Stimulated activated CD8-positive, alpha-beta memory T cell treated with anti-CD3 and anti-CD28 coated beads, Interleukin-7, amount 100 ng/mL, for 4 hours (primary cell): ENCODE results near the gene ICA1.

ENCODE experiments used
- DNase-seq, 2 donors: peaks; one replicate each; pipeline ENCODE4 v3.0.0-alpha.2; 2020; ENCODE audit warnings: low read depth in 2 of 2

Gene ICA1

DNA sequence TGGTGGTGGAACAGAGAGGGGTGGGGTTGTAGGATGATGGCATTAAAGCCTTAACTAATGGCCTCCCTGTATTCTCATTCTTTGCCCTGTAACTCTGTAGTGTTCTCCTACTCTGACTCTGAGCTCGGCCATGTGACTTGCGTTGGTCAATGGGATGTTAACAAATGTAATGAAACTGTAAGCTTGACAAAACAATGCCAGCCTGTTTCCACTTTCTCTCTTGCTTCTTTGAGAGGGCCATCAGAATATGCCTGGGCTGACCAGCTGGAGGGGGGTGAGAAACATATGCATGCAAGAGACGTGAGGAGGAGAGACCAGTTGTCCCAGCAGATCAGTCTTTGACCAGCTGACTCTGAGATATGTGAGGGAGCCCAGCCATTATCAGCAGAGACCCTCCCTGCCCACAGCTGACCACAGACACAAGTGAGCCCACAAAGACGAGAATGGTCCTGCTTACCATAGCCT is 100.6 kb downstream of the ICA1 start:
- no peak for DNase-seq

DNA sequence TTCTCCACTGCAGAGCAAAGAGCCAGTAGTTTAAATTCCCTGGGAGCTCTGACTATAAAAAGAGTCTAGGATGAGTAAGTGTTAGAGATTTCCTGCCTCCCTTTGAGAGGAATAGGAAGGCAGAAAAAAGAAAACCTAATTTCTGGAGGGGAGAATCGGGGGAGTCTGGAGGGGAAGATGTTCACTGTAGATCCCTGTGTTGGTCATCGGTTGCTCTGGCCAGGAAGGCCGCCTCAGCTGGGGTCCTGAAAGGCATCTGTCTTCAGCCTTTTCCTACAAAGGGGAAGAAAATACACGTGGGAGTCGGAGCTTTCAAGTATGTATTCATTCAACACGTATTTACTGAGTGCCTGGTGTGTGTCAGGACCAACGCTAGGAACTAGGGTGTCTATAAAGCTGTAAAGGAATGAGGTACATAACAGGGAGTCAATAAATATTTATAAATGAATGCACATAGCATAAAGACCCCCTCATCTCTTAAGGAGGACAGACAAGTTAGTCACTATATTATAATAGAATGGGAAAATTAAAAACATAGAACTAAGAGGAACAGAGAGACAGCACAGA is 101.1 kb downstream of the ICA1 start:
- DNase-seq: no peak

DNA sequence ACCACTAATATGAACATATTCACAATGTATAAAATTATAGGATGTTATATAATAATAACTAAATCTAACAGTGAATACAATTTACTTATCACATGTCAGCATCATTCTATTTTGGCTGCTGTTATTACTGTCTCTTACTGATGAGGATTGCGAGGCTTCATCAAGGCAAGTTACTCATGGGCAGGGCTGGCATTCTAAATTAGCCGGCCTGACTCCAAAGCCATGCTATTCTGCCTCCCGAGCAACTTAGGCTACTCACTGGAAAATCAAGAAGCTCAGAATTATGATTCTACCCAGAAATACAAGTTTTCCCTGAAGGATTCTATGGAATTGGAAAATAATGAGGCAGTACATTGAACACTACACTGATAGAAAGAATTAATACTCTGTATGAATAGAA is 101.7 kb downstream of the ICA1 start:
- DNase-seq: no peak

DNA sequence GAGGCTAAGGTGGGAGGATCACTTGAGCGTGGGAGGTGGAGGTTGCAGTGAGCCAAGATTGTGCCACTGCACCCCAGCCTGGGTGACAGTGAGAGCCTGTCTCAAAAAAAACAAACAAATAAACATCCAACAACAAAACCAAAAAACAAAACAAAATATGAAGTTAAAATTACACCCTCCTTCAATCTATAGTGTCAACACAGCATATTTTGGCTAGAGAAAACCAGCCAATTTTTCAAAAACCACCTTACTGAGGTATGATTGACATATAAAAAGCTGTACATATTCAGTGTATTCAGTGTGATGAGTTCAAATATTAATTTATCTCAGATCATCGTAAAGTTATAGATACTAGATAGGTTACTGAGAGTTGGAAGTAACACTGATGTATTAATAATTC is 102.4 kb downstream of the ICA1 start:
- no peak for DNase-seq

DNA sequence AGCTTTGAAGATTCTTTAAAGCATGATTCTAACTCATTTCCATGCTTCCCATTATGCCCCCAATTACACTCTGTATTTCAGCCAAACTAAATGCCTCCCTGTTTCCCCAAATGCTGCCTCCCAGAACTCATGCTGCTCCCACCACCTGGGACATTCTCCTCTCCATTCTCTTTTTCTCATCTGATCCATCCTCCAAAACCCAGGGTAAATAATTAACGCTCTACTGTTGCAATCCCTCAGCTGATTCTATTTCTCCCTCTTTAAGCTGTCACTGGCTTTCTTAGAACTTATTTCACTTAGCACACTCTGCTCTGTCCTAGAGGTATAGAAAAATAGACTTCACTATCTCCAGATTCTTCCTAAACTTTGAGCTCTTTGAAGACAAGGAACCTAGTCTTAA is 104.7 kb downstream of the ICA1 start:
- DNase-seq: no peak

DNA sequence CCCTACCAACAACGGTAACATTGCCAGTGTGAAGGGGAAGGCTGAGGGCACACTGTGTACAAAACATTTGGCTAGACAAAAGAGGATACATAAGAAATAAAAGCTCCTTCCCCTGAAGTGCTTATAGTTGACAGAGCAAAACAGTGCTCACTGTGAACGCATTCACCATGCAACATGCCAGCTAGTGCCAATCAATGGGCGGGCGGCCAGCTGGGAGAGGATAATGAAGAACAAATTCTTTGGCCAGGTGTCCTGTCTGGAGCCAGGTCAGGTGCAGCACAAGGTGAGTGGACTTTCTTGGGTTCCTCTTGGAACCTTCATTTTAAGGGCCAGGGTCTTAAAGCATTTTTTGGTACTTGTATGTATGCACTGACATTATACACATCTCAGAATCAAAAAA is 106.1 kb downstream of the ICA1 start:
- DNase-seq: no peak

DNA sequence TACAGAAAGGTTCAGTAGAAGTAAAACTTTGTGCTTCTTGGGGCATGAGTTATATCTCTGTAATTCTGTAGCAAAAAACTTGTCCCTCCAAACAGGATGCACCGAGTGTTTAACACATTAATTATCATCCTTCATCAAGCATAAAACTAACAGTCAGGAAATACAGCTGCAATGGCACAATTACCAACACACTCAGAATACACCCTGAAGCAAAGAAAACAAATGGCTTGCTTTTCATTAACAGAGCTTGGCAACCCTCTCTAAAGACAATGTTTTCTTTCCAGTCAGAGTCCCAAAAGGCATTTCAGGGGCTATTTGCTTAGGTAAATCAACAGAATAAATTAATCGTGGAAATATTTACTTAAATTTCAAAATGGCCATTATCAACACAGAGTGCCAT is 107.7 kb downstream of the ICA1 start:
- DNase-seq: no peak

DNA sequence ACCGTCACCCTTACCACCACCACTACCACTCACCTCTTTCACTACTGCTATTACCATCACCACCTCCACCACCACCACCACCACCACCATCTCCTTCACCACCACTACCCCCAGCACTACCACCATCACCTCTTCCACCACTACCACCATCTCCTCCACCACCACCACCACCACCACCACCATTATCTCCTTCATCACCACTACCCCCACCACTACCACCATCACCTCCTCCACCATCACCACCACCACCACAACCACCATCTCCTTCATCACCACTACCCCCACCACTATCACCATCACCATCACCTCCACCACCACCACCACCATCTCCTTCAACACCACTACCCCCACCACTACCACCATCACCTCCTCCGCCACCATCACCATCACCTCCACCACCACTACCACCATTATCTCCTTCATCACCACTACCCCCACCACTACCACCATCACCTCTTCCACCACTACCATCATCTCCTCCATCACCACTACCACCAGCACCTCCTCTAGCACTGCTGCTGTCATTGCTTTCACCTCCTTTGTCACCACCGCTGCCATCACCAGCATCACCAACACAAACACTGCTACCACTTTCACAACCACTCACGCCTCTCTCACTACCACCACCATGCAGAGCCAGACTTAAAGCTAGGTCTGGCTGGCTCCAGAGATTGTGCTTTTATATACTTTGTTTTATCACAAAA is 109.3 kb downstream of the ICA1 start:
- no peak for DNase-seq

DNA sequence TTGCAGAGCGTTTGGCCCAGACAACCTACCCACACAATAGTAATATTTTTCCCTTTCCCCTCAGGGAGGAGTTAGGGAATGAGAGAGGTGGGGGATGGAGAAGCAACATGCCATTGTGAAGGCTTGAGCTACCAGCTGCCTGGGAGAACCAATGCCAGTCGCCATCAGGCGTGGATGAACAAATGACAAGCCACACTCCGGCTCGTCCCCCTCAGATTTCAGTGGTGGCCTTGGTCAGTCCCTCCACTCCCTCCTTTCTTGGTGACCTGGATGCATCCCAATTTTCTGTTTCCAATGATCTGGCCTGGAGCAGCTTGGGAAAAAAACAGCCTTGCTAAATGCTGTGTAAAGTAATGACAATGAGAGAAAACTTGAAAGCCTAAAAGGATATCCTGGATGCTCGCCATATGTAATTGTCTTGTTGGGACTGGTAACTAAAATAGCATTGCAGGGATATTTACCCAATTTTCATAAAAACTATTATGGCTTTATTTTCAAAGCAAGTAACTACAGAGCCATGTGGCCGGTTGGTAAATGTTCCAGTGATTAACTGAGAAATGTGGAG is 110.7 kb downstream of the ICA1 start:
- no peak for DNase-seq

DNA sequence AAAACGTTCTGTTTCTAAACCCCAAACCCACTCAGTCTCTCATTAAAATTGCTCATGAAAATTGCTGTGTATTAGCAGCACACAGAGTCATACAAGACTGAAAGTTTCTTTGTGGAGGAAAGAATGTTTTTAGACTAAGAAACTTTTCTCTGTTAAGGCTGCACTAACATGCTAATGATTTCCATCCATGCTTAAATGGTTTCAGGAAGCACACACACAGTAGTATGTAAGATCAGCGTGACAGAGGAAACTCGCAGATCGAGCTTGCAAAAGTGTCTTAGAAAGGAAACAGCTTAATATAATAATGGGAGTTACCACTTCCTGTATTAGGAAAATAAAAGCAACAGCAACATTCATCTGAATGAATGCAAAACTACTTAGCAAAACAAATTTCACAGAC is 112.7 kb downstream of the ICA1 start:
- no peak for DNase-seq

DNA sequence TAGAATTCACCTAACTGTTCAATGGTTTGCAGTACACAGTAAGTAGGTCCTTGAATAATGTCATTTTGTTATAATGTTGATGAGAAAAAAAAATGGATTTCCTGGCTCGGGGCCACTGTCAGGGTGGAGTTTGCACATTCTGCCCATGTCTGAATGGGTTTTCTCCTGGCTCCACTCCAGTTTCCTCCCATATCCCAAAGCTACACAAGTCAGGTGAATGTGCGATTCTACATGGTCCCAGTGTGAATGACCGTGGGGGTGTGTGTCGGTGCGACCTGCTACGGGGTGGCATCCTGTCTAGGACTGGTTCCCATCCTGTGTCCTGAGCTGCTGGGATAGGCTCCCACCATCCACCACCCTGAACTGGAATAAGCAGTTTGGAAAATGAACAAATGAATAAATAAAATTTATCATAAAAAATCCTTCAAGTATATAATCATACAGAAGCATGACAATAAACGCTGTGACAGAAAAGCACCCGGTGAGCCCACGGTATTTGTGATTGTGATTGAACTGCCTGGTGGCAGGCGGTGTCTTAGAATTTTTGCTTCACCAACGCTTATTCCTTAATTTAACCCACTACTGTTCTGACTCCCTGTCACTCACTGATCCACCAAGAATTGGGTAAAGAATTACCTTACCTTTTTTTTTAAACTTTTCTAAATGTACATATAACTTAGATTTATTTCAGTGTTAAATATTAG is 114.1 kb downstream of the ICA1 start:
- DNase-seq: no peak

DNA sequence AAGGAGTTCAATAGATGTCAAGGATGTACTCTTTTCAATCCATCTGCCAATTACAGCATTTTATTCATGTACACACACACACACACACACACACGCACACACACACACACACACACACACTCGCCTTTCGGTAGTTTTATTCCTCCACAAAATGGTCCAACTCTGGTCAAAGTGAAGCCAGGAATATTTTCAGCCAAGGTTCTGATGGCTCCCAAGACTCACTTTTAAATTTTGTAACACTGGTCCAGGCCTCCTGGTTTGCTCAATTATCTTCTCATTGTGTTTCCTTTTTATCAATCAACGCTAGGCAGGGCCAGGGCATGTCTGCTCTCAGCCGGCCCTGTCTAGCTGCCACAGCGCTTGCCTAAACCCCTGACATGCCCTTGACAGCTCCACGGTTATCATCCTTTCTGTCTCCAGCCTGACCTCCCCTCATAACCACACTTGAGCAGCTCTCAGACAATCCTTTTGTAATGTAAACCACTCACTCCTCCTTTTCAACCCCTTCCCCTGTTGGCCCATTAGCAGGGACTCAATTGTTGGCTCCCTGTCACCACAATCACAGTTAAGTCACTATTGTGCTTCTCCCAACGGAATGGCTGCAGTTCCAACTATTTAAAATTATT is 115.1 kb downstream of the ICA1 start:
- DNase-seq: no peak

DNA sequence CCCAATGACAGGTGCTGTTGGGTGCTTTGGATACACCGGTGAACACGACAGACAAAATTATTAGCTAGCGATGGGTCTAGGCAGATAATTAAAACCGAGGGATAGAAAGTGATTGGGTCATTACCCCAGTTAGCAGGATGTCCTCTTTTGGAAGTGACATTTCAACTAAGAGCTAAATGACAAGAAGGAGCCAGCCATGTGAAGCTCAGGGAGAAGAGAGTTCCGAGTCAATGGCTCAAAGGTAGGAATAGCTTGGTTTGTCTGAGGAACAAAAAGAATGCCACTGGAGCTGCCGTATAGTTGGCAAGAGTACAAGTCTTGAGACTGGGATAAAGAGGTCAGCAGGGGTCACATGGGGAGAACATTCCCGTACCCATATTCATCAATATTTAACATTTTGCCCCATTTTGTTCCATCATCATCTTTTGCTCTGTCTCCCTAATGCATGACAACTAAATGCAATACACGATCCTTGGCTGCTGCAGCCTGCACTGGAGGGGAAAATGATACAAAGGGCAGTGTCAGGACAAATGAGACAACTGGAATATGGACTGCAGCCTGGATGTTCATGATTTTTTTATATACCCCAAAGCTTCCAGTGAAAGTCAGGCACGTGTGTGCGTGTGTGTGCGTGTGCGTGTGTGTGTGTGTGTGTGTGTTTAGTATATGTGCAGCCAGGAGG is 115.7 kb downstream of the ICA1 start:
- DNase-seq: no peak

DNA sequence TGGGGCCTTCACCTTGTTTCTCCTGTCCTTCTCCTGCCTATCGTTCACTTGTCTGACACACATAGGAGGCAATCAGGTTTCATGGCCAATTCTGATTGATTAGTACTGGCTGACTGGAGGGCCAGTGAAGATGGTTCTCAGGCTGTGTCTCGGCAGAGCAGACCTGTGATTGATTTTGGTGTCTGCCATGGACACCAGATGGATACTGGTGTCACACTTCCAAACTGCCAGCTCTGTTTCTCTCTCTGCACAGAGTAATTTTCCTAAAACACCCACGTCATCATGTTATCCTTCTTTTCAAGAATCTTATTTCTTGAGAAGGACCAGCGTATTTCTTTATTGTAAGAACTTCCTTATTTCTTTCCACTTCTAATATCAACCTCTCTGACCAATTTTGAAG is 117.1 kb downstream of the ICA1 start:
- DNase-seq: no peak

DNA sequence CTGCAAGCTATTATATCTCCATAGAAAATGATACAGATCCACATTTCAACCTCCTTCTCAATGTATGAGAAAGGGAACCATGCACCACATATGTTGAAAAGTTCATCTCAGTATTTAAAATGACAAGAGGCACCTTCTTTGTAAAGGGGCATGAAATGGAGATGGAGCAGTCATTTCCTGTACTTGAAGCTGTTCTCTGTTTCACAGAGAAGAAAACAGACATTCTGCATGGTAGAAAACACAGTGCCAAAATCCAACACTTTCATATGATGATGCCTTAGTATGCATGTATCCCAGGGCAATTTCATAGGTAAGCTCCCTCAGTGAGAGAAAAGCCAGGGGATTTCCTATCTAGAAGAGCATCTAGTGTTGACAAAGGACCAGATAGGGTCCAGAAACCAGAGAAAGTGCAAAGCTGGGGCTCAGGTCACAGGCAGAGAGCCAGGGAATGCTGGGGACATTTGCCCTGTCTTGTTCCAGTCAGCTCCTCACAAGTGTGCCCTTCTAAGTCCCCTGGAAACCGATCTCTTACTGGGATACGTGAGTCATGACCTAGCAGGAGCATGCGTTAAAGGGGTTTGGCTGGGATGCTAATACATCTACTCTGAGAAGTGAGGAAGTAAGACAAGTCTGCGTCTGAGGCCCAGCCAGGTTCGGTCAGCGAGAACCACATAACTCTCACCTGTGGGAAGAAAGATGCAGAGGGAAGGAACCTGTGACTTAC is 118.7 kb downstream of the ICA1 start:
- DNase-seq: no peak

DNA sequence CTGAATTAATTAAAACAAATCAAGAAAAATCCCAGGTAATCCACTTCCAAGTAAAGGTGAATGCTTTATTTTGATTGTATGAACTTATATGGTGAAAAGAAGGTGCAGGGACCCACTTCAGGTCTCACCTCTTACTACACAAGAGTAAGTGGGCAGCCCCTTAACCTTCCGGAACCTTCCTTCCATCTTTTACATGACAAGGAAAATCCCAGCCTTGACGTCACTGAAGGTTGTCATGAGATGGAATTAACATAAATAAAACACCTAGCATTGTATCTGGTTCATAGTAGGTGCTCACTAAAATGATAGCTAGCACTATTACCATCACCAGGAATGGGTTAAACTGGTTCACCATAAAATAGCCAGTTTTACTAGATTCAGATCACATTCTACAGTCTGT is 119.5 kb downstream of the ICA1 start:
- DNase-seq: no peak

DNA sequence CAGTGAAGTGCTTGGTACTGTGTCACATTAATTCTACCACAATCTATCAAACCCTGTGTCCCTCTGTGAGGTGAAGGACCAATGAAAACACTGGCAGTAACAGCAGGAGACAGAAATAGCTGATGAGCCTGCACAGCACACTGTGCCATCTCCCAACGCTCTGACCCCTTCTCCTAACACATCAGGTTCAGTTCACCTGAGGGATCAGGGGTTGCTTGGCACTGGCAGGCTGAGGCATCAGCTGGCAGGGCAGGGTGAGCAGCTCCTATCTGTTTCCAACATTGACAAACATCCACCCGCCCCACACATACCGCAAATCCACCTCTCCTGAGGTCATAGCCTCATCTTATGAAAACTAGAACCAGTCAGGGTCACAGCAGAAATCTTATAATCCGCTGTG is 120.9 kb downstream of the ICA1 start:
- no peak for DNase-seq

DNA sequence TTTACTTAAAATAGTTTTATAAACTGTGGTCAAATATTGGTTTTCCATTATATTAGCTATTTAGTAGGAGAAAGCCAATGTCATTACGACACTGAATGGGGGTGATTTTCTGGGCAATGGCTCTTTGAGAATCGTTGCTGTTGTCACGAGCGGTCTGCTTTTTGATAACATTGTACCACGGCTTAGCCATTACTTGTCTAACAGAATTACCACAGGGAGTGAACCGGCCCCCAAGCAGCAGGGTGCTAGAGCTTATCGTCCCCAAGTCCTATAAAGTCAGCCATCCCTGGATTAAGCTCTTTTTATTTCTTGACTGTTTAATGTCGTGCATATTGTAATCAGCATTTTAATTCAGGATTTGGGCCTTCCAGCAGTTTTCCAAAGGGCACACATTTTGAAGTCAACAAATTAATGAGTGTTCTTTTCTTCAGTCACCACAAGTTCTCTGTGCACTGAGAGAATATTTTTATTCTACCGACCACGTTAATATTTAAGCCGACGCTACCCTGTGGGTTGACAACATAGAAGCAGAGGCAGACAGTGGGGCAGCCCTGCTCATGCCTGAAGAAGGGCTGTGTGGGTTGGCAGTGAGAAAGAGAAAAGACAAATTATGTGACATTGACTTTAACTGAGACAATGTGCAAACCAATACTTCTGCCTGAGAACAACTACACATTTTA is 125.8 kb downstream of the ICA1 start:
- no peak for DNase-seq

DNA sequence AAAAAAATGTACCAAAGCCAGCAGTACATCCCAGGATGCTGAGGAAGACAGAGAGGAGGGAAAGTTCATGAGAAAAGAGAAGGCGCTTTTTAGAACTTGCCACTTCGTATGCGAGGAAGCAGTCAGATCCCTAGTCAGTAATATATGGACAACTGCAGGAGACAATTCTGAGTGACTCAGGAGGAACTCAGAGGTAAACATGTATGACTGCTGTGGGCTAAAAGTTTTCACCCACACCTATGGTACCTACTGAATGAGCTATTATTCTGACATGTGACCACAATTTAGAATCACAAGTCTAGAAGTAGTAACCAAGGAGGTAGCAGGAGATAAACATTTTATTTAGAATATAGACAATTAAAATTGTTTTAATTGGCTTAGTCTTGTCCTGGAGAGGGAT is 126.5 kb downstream of the ICA1 start:
- DNase-seq: no peak

DNA sequence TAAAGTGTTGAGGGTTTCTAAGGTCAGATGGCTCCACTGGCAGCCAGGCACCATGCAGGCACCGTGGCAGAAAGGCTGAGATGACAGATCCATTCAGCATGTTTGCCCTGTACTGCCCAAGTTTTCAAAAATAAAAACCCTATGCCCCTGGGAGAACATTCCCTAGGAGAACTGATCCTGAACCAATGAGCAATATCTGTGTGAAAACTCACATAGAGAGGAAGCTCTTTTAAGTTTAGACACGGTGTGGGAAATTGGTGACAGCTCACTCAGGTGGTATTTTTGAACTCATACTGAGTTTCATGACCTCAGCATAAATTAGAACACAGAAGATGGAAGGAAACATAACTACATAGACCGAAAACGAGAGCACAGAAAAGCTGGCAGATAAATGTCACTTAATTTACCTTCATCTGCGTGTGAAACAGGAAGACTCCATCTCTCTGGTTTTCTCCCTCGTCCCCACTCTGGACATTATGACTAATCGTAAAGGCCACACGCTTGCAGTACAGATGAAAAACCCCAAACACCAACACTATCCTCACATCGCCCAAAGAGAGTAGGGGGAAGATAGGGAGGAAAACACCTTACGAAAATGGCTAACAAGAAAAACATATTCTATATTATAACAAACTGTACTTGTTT is 127.8 kb downstream of the ICA1 start:
- no peak for DNase-seq
